Measurements from ENCODE around the gene MXD4.
"Not testable (repeated sequence)": the region's sequence is repeated elsewhere in the genome, so short reads cannot be mapped to it uniquely, and the experiment has no call there.

Gene MXD4

GRCh38 chr4:2217726-2218125 is 44.2 kb downstream of the MXD4 start:
- DNase-seq = no peak

DNA sequence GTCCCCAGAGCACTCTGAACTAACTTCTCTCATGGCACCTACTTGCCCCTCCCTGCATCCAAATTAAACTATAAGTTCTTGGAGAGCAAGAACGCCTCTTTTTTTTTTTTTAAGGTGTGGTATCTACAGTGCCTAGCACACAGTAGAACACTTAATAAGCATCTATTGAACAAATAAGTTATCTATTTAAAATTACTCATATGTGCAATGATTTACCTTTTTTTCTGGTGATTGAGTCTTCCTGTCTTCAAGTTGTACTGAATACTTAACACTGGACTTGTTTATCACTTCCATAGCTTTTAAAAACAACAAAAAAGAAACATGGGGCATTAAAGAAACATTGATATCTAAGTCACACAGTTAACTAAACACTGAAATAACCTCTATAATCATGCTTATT is 49.1 kb downstream of the MXD4 start:
- DNase-seq = no peak

GRCh38 chr4:2202789-2203188 is 59.1 kb downstream of the MXD4 start:
- not testable (repeated sequence) for DNase-seq

Measured in CD4-positive, alpha-beta T cell treated with Interferon alpha-2 for 1 hour (primary cell).